Kasumi-1 (cell line): Measurements from ENCODE around the gene CCNB2.
"Not testable (repeated sequence)": the region's sequence is repeated elsewhere in the genome, so short reads cannot be mapped to it uniquely, and the experiment has no call there.

Experiments used
- DNase-seq, 2 experiments: peaks; one replicate each; lab custom pipeline; 2025; lab: John Stamatoyannopoulos, UW

CCNB2 gene

DNA sequence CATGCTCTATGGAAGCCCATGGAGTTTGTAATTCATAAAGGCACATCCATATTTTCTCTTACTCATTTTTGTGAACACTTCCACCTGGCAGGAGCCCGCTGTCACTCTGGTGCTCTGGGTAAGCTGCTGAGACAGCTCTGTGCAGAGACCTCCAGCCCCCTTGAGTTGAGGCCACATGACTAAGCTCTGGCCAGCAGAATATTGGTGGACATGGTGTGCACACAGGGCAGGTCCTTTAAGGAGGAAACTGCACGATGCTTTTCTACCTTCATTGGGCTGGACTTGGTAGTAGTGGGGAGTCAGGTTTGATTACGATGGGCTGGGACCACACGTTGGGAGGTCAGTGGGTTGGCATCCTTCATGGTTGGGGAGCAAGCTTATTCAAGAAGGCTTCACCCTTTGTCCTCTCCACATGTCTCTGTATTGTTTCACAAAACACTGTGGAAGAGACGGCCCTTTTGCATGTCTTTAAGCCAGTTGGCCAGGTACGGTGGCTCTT, 29.0 kb downstream of the CCNB2 start:
- no peak for DNase-seq

DNA sequence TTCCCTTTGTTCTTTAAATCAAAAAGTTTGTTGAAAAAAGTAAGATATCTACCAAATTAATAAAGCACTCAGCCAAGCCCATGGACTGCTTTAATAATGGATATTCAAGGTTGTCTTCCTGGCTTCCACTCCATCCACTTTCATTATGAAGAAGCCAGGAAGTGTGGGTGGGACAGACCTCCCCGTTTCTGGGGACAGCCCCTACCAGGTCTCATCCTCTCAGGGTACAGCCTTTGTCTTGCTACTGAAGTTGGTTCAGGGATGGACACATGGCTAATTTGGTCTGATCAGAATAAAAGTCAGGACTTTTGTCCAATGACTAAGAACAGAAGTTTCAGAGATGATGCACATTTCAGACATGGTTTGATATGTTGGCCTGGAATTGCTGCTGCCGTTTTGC, 32.6 kb downstream of the CCNB2 start:
- DNase-seq, result no peak

DNA sequence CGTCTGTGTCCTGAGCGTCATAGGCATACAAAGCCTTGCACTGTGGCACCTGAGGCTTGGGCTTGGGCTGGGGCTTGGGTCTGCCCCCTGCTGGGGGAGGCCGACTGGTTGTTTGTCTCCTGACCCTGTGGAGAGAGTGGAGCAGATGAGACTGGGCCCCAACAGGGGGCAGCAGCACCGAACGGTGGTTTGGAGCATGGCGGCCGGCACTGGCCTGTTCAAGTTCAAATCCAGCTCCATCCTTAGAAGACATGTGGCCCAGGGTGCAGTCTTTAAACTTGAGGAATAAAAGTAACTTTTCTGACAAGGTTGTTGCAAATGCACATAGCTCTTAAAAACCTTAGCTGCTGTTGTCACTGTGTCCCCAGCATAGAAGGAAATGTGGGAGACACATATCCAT, 33.3 kb downstream of the CCNB2 start:
- peak; percentile 54 to 60 for DNase-seq

DNA sequence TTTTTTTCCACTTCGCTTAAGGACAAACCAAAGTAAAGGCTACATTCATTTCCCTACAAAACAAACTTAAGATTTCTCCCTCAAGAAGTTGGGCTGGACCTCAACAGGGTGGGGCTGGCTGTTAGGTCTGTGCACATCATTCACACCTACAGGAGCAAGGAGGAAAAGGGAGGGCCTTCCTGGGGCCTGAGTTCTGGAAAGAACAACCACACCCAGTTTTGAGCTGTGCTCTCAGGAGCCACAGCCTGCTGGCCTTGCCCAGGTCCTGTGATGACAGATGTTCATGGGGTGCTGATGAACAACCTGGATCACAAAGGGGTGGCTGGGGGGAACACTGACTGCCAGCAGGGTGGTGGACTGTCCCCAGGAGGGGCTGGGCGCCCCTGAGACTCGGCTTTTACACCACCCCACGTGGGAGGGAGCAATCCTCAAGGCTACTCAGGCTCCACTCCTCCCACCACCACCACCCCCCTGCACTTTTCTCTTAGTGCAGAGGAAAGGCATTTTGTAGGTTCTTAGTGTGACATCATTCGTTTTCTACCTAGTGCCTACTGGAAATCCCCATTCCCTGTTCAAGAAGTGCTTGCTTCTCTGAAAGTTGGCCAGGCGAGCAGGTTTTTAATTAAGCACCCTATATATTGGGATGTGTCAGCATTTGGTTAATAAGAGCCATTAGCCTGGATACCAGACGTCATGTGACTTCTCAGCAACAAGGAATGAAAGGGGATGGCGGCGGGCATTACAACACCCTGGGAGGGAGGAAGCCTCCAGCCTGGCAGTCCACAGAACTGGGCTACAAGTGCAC, 35.7 kb downstream of the CCNB2 start:
- no peak for DNase-seq

DNA sequence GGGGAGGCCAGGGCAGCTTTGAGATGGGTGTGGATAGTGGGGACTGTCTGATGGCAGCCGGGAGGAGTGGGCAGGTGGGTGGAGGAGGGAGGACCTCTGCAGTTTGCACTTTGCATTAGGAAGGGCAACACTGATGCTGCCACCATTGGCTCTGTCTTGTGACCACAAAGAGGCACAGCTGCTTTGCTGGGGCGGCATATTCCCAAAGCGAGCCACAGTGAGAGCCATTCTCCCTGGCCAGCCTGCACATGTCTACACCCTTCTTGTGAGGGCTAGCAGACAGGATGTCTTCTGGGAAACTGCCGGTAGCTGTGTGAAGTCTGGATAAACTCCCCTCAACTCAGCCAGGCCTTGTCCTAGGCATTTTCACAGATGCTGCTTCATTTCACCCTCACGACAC, 38.3 kb downstream of the CCNB2 start:
- DNase-seq, result no peak

DNA sequence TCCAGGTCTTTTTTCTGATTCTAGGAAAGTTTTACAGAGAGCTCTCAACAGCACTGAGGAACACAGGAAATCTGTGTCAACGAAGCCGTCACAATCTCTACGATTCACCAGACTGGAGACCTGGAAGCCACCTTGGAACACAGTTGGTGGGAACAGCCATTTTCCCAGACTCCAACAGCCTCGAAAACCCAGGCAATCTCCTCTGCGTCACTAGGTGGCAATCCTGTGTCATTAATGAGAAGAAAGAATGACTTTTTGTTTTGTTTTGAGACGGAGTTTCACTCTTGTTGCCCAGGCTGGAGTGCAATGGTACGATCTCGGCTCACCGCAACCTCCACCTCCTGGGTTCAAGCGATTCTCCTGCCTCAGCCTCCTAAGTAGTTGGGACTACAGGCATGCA, 39.6 kb downstream of the CCNB2 start:
- peak in 1 of 2 experiments; percentile 14 for DNase-seq

DNA sequence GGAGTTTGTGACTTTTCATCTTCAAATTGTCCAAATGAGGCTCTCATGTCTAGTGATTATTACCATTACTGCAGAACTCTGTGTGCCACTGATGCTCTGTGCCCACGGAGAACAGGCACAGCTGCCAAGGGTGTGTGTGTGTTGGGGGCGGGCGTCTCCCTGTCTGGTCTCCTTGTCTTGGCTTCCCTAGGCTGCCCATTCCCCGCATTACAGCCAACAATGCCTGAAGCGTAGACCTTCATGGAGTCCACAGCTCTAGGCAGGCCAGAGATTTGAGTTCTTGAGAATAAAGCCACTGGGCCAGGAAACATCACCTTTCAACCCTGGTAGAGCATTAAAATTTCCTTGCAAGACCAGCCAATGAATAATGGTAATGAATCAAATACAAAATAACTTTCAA, 42.7 kb downstream of the CCNB2 start:
- DNase-seq, result no peak

DNA sequence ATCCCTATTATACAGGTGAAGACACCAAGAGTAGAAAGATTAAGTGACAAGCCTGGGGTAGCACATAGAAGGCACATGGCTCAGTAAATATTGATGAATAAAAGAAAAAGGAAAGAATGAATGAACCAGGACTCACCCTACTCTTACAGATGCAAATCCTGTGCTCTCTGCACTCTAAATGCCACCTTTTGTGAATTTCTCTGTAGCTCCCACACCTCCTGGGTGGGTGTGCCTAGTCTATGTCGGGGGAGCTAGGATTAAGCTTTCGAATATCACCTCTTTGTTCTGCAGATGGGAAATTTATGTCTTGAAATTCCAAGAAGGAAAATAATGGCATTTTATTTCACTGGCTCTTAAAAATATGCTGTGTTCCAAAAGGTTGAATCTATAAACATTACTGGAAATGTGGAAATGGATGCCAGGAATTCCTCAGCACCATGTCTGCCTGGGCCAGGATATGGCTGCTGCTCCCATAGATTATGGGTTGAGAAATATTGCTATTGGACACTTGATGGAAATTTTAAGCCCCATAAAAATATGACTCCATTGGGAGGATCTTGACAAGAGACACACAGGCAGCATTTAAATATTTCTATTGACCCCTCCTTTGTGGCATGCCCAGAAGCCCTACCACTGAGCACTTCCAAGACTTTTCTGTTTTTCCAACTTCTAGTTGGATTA, 43.3 kb downstream of the CCNB2 start:
- DNase-seq, result no peak

DNA sequence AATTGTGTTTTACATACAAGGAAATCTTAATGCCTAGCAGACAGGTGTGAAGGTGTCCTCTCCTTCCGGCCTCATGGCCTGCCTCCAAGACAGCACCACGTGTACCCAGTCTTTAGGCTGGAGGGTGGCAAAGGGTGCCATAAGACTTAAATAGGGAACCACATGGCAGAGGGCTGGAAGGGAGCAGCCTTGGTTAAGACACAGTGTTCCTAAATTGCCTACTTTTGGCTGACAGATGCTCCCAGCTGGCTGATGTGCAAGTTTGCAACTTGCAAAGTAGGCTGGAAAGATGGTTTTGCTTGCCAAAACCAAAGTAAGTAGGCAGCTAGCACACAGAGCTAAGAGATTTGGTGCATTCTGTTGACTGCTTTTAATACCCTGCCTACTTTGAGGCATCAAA, 45.2 kb downstream of the CCNB2 start:
- DNase-seq, result no peak

DNA sequence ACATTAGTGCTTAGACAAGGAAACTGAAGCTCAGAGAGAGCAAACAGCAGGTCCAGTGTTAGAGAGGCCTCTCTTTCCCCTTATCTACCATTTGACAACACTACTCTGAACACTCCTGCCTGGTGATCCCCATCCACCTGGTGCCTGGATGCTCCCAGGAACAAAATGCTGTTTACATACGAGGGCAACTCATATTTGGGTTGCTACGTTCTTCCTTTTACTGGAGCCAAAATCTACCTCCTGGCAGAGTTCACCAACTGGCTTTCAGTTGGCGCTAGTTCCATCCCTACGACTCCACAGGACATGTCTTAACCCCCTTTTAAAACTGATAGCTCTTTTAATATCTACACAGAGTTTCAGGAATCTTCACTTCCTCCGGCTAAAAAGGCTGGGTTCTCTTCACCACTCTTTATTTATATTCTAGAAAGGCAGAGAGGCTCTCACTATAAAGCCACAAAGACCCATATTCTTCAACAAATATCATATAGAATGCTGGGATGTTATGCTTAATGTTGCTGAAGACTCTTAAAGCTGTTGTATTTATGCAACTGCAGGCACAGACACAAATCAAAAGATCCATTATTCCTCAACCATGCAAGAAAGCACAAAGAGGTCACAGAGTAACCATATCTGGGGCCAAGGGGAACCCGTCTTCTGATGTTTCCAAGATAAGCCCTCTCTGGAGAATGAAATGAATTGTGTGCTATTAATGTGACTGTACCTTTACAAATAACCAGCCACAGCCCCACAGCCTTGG, 47.9 kb downstream of the CCNB2 start:
- no peak for DNase-seq

DNA sequence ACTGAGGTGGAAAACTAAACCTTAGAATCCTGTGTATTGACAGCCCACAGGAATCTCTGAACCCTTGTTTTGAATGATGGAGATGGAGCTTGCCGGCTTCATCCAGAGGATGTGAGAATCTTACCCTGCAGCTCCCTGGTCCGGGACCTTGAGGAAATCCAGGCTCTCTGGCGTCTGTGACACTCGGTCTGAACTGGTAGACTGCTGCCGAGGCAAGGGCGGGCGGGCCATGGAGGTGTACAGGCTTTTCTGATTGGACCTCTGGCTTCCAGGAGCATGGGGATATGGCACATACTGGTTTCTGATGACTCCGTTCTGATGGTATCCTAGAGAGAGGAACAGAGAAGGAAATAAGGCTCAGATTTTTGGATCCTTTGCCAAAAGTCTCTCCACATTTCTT, 48.5 kb downstream of the CCNB2 start:
- no peak for DNase-seq

DNA sequence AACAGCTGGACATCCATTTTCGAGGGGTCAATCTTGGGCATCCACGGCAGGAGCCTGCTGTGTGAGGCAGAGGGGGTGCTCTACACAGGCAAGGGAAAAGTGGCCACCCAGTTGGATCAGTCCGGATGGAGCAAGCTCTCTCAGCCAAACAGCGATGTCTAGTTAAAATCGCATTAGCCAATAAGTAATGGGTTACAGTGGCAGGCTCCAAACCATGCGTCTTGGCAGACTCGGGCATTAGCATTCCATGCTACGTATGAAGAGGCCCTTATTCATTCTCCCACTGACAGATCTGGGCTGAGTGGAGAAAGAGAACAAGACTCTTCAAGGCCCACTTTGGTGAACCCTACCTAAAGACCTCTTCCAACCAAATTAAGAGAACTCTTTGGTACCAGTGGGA, 49.3 kb downstream of the CCNB2 start:
- DNase-seq, result no peak

DNA sequence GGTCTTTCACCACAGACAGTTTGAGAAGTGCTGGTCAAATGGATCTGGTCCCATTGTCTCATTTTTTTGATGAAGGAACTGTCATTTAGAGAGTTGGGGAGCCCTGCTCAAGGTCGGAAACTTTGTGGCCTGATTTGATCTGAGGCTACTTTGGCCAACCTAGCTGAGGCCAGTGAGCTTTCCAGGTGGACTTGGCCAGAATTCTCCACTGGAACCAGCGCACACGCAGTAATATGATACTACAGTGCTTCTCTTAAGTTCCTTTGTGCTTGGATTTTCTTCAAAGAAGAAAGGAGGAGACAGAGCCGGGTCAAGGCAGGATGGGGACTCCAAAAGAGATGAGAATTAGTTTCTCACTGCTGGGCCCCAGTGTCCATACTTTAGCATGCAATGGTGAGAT, 50.5 kb downstream of the CCNB2 start:
- no peak for DNase-seq

DNA sequence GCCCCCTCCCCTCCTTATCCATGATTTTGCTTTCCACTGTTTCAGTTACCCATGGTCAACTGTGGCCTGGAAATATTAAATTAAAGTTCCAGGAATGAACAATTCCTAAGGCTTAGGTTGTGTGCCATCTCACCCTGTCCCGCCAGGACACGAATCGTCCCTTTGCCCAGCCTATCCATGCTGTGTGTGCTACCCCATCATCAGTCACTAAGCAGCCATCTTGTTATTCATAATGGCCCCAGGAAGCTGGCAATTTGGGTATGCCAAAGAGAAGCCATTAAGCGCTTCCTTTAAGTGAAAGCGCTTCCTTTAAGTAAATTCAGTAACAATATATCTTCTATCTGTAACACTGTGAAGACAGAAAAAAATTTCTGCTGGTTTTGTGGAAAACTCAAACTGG, 52.5 kb downstream of the CCNB2 start:
- no peak for DNase-seq

DNA sequence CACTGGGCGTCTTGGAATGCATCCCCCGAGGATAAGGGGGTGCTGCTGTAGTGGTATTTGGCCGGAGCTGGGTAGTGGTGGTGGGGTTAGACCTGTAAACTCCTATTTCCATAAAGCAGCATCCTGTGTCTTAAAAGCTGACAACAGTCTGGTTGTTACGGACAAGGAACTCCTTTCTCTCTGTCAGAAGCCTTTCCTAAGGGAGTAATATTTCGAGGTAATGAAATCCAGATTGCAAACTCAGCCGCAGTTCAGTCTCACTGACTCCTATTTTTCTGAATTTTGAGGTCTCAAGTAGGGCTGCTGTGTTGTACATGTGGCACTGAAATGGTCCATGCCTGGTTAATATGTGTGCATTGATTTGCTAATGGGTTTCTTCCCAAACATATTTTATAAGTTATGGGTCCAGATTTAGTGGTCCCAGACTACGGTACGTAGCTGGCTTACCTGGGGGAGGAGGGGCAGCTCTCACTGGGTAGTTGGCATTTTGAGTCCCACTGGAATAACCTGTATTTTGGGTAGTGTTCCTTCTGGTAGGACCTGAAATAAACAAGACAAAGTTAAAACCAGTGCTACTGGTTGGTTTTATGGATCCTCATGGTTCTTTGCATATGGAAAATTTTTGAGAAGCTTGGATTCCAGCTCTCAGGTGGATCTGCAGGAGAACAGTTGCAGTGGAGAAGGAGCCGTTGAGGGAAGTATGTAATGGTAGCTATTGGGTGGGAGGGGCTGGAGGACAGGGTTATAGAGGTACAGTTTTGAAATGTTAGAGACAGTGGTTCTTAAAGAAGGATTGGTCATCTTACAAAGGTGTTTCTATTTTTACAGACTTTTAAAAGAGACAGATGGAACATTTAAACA, 53.1 kb downstream of the CCNB2 start:
- no peak for DNase-seq

DNA sequence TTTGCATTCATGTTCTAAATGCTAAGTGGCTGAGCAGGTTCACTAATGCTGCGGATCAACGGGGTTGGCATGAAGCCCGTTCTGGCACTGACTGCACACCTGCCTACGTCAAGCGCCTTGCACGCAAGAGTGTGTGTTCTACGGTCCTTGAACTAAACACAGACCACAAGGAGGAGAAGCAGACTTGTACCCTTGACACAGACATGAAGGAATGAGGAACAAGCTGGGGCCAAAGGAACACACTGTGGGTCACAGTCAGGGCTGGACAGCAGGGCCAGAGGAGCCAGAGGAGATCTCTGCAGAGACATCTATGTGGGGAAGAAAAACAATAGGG, 53.7 kb downstream of the CCNB2 start:
- DNase-seq, result no peak

DNA sequence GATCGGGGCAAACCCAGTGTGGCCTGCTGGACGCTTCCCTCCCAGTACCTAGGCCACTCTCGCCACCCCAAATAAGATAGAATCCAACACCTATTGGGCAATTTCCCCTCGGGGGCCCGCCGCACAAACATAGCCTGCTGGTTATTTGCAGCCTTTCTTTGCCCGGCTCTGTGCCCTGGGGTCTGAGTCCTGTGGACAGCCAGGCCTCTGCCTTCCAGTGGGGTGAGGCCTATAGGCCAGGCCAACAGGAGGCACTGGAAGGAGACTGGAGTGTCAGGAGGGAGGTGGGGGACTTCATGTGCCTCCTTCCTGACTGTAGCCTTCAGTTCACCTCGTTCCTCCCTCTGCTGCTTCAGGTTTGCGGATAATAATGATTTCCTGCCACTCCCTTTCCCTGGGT, 54.3 kb downstream of the CCNB2 start:
- DNase-seq, result no peak

DNA sequence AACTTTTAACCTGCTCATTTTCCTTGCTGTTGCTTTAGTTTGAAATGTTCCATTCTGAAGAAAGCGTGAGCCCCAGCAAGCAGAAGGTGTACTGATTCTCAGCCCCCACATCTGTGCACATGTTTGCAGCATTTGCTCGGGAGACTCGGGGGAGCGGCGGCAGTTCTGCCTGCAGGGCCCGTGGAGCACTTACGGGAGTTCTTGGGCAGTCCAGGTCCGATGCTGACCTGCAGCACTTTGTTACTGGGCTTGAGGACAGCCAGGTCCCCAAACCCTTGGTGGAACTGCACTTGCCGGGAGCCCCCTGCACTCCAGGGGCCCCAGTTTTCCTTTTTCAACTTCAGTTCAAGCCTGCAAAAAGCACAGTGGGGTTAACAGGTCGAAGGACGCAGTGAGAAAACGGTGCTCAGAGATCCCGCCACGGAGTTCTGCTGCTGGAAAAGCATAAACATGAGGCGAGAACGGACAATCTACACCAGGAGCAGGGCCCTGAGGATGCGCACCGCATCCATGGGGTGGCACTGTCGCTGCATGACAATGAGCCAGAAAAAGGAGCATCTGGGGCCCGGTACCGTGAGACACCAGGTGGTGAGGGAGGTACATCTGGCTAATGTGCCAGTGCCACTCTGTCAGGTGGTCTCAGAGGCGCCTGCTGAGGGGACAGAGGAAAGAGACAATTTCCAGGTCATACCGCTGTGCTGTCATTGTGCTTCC, 56.1 kb downstream of the CCNB2 start:
- DNase-seq, result peak in 1 of 2 experiments; percentile 18

DNA sequence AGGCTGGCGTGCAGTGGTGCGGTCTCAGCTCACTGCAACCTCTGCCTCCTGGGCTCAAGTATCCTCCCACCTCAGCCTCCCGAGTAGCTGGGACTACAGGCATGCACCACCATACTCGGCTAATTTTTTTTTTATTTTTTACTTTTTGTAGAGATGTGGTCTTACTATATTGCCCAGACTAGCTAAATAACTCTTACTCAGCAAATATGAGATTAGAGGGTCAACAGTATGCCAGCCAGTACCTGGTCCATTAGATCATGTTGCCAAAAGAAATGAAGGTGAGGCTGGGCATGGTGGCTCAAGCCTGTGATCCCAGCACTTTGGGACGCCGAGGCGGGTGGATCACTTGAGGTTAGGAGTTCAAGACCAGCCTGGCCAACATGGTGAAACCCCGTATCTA, 57.1 kb downstream of the CCNB2 start:
- not testable (repeated sequence) for DNase-seq

DNA sequence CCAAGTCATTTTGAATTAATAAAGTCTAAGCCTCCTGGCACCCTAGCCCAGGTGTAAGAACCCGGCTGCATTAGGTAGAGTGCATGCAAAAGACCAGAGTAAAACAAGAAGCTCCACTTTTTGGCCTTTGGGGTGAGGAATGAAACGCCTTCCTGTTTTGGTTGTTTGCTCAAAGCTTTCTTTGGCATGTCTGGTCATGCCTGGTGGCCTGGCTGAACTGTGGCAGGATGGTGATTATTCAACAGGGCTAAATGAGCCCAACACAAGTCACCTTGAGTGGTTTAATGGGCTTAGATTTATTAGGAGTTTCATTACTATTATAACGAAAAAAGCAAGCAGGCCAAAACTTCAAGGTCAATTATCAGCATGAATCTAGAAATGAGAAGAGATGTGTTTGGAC, 60.8 kb downstream of the CCNB2 start:
- no peak for DNase-seq

DNA sequence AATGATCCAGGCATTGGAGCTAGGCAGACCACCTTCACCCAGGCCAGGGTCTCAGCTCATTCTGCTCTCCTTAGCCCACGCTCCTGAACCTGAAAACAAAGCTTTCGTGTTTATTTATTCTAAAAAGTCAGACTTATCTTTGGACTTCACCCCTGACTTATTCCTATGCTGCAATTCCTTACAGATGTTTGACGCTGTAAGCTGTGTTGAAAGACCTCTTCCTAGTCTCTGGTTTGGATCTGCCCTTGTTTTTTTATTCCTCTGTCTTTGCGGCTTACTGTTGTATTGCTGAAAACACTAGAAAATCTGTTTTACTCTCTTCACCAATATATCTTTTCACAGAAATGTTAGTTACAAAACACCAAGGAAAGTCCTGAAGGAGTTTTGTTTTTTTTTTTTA, 61.2 kb downstream of the CCNB2 start:
- DNase-seq, result no peak
